Measurements from ENCODE around the gene PFKL. TPM values are rescaled to one million over a fixed set of nuclear protein-coding genes. Genes with fewer than 3 reads are reported as not detected.
A peak's percentile ranks its signal among the peaks of the same experiment; 100 is the strongest.

The PFKL gene
- total RNA-seq, 1 experiment from 2014 or later, result 140 TPM

GRCh38 chr21:44344541-44345183, 44.8 kb downstream of the PFKL start:
- BruUV-seq (replicated peaks), result no TSS peak
- POLR2A ChIA-PET, result no interaction called here
- Mint-ChIP-seq H3K4me1 (ENCODE audit: low read depth, unreplicated experiment) (peaks cover 29% of the 10 kb centered on the region), H3K27ac (ENCODE audit: unreplicated experiment) (peak overlapping the region; percentile 95), H3K36me3 (ENCODE audit: insufficient read depth, unreplicated experiment) (peaks cover 17% of the 10 kb centered on the region), H3K9me3 (ENCODE audit: unreplicated experiment) (no peaks in the 10 kb centered on the region), H3K4me3 (ENCODE audit: unreplicated experiment) (no peak overlapping the region), H3K27me3 (ENCODE audit: insufficient read depth, unreplicated experiment) (no peaks in the 10 kb centered on the region)
- TF ChIP-seq CTCF (IDR thresholded peaks at IDR 0.05; ENCODE audit: insufficient read depth in 1 of 2, low read depth in 1 of 2, low read length in 1 of 2, severe bottlenecking in 1 of 2, unreplicated experiment in 1 of 2), result no peak
- no peaks in the 10 kb centered on the region for H3K9me3 ChIP-seq
- CTCF ChIA-PET, result no interaction called here
- no peaks in the 10 kb centered on the region for H3K36me3 ChIP-seq (ENCODE audit: control insufficient read depth, insufficient read depth, low read length)
- no peak for DNase-seq
- H3K4me1 ChIP-seq, result peaks cover 43% of the 10 kb centered on the region
- H3K27me3 ChIP-seq (replicated peaks; ENCODE audit: control insufficient read depth, insufficient read depth, low read length), result no peaks in the 10 kb centered on the region
- intact Hi-C loops (cut with micrococcal nuclease; ENCODE audit: unreplicated experiment), result no loop called here
- H3K4me3 ChIP-seq (ENCODE audit: low read depth, low read length), result no peak overlapping the region

GRCh38 chr21:44345495-44345894, 45.6 kb downstream of the PFKL start:
- BruUV-seq (replicated peaks), result no TSS peak

GRCh38 chr21:44347911-44348451, 48.1 kb downstream of the PFKL start:
- Histone ChIP-seq H3K27me3 (replicated peaks; ENCODE audit: control insufficient read depth, insufficient read depth, low read length) (no peaks in the 10 kb centered on the region), H3K4me3 (ENCODE audit: low read depth, low read length) (no peak overlapping the region), H3K9me3 (no peaks in the 10 kb centered on the region), H3K36me3 (ENCODE audit: control insufficient read depth, insufficient read depth, low read length) (no peaks in the 10 kb centered on the region), H3K4me1 (peaks cover 16% of the 10 kb centered on the region)
- intact Hi-C loops (cut with micrococcal nuclease; ENCODE audit: unreplicated experiment), result no loop called here
- Mint-ChIP-seq H3K36me3 (ENCODE audit: insufficient read depth, unreplicated experiment) (no peaks in the 10 kb centered on the region), H3K27ac (ENCODE audit: unreplicated experiment) (no peak overlapping the region), H3K9me3 (ENCODE audit: unreplicated experiment) (no peaks in the 10 kb centered on the region), H3K27me3 (ENCODE audit: insufficient read depth, unreplicated experiment) (no peaks in the 10 kb centered on the region), H3K4me1 (ENCODE audit: low read depth, unreplicated experiment) (peaks cover under 1% of the 10 kb centered on the region), H3K4me3 (ENCODE audit: unreplicated experiment) (no peak overlapping the region)
- BruUV-seq (replicated peaks), result no TSS peak
- ChIA-PET CTCF (no interaction called here), POLR2A (no interaction called here)
- no peak for TF ChIP-seq CTCF (IDR thresholded peaks at IDR 0.05; ENCODE audit: insufficient read depth in 1 of 2, low read depth in 1 of 2, low read length in 1 of 2, severe bottlenecking in 1 of 2, unreplicated experiment in 1 of 2)
- DNase-seq, result no peak

More at GRCh38 chr21:44345495-44345894, 45.6 kb downstream of the PFKL start:
- no peak for TF ChIP-seq CTCF (IDR thresholded peaks at IDR 0.05; ENCODE audit: insufficient read depth in 1 of 2, low read depth in 1 of 2, low read length in 1 of 2, severe bottlenecking in 1 of 2, unreplicated experiment in 1 of 2)
- Mint-ChIP-seq H3K4me3 (ENCODE audit: unreplicated experiment) (no peak overlapping the region), H3K36me3 (ENCODE audit: insufficient read depth, unreplicated experiment) (peaks cover 13% of the 10 kb centered on the region), H3K27ac (ENCODE audit: unreplicated experiment) (no peak overlapping the region), H3K27me3 (ENCODE audit: insufficient read depth, unreplicated experiment) (no peaks in the 10 kb centered on the region), H3K9me3 (ENCODE audit: unreplicated experiment) (no peaks in the 10 kb centered on the region), H3K4me1 (ENCODE audit: low read depth, unreplicated experiment) (peaks cover 26% of the 10 kb centered on the region)
- intact Hi-C loops (cut with micrococcal nuclease; ENCODE audit: unreplicated experiment), result no loop called here
- no peaks in the 10 kb centered on the region for H3K36me3 ChIP-seq (ENCODE audit: control insufficient read depth, insufficient read depth, low read length)
- H3K4me1 ChIP-seq, result peaks cover 37% of the 10 kb centered on the region
- CTCF ChIA-PET, result no interaction called here
- POLR2A ChIA-PET, result no interaction called here
- H3K4me3 ChIP-seq (ENCODE audit: low read depth, low read length), result no peak overlapping the region
- H3K9me3 ChIP-seq, result no peaks in the 10 kb centered on the region
- H3K27me3 ChIP-seq (replicated peaks; ENCODE audit: control insufficient read depth, insufficient read depth, low read length), result no peaks in the 10 kb centered on the region
- DNase-seq, result no peak

Measured in Caco-2 (cell line).